BJ (cell line): Measurements from ENCODE around the gene CD163L1. TPM values are rescaled to one million over a fixed set of nuclear protein-coding genes. Genes with fewer than 3 reads are reported as not detected.

ENCODE experiments used
- CTCF ChIA-PET: fragments of 350-600 bp; formaldehyde crosslinking; extraction: SDS; loops from one replicate; lab custom pipeline; 2021; ENCODE audit warnings: antibody characterized with exemption, inconsistent platforms; lab: Yijun Ruan, JAX
- POLR2A ChIA-PET: fragments of 300-600 bp; sonication (Branson Sonifier 250); formaldehyde crosslinking; extraction: SDS; loops from one replicate; lab custom pipeline; 2021; ENCODE audit warnings: antibody characterized with exemption; lab: Charles Lee
- DNase-seq: peaks from one replicate; pipeline ENCODE4 v3.0.0-alpha.2; 2011; ENCODE audit warnings: low read depth
- H3K27me3 ChIP-seq: 2 replicates; pipeline ENCODE4 v1.6.0; 2011; ENCODE audit warnings: low read length; ENCODE audit not compliant: control insufficient read depth, insufficient read depth
- H3K36me3 ChIP-seq: 2 replicates; pipeline ENCODE4 v1.5.1; 2011; ENCODE audit warnings: low read length; ENCODE audit not compliant: control insufficient read depth, insufficient read depth
- H3K4me3 ChIP-seq: 2 replicates; pipeline ENCODE4 v1.5.1; 2011; ENCODE audit warnings: low read depth, mild to moderate bottlenecking, control low read depth, low read length
- polyA plus RNA-seq: library from polyadenylated mRNA; depleted of rRNA; stranded (reverse); fragments of >200 nt; gene quantifications from 2 replicates; pipeline ENCODE4 v1.2.3, GENCODE V29; 2011
- TF ChIP-seq, protein P1 (sequence below): IDR thresholded peaks from 2 replicates; pipeline ENCODE4 v1.5.1; 2011; ENCODE audit warnings: low read depth, mild to moderate bottlenecking, control low read depth, inconsistent platforms, low read length, moderate library complexity; ENCODE audit not compliant: insufficient read depth

CD163L1 gene
- polyA plus RNA-seq, 1 experiment: 1.0 TPM

DNA sequence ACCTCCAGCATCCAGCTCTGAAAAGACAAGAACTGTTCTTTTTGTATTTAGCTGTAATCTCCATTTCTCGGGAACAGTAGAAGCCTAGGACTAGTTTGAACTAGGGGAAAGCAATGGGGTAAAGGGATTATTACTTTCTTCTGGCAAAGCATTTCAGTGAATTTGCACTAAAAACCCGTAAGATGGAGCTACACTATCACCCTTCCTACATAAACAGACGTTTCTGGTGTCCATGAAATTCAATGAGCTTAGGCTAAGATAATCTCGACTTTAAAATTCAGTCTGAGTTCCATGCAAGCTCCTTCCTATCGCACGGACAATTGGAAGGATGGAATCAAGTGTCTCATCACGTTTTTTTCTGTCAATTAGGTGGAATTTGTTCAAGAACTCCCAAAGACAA lies 116.0 kb downstream of the CD163L1 start:
- no peak for DNase-seq
- CTCF ChIA-PET: interaction anchor here (1.2 kb wide), 1 partner anchor 266 kb away, joined by 3 read pairs; no protein-coding TSS in a partner anchor
- TF ChIP-seq, protein P1, sequence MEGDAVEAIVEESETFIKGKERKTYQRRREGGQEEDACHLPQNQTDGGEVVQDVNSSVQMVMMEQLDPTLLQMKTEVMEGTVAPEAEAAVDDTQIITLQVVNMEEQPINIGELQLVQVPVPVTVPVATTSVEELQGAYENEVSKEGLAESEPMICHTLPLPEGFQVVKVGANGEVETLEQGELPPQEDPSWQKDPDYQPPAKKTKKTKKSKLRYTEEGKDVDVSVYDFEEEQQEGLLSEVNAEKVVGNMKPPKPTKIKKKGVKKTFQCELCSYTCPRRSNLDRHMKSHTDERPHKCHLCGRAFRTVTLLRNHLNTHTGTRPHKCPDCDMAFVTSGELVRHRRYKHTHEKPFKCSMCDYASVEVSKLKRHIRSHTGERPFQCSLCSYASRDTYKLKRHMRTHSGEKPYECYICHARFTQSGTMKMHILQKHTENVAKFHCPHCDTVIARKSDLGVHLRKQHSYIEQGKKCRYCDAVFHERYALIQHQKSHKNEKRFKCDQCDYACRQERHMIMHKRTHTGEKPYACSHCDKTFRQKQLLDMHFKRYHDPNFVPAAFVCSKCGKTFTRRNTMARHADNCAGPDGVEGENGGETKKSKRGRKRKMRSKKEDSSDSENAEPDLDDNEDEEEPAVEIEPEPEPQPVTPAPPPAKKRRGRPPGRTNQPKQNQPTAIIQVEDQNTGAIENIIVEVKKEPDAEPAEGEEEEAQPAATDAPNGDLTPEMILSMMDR: no peak

DNA sequence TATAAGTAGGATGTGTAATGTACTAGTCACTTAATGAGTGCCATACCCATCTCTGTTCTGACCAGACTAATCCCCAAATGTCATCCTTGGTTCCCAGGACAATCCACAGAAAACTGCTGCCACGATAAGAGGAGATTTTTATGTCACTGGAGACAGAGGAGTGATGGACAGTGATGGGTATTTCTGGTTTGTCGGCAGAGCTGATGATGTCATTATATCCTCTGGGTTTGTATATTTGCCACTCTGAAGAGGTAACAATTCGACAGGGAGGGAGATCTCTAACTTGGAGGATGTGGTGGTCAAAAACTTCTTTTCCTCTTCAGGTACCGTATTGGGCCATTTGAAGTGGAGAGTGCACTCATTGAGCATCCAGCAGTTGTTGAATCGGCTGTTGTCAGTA lies 119.8 kb downstream of the CD163L1 start:
- Histone ChIP-seq H3K36me3 (no peaks in the 10 kb centered on the region), H3K4me3 (no peak overlapping the region), H3K27me3 (no peaks in the 10 kb centered on the region; the same call in 1 of the 2 replicates)
- ChIA-PET CTCF (no interaction called here), POLR2A (no interaction called here)
- TF ChIP-seq, protein P1: no peak
- DNase-seq: no peak

More for the DNA sequence above, 116.0 kb downstream of the CD163L1 start:
- Histone ChIP-seq H3K4me3 (no peak overlapping the region), H3K36me3 (no peaks in the 10 kb centered on the region), H3K27me3 (no peaks in the 10 kb centered on the region; the same call in 1 of the 2 replicates)
- POLR2A ChIA-PET: interaction anchor here (0.6 kb wide), 1 partner anchor 112 kb away, joined by 3 read pairs; no protein-coding TSS in a partner anchor

DNA sequence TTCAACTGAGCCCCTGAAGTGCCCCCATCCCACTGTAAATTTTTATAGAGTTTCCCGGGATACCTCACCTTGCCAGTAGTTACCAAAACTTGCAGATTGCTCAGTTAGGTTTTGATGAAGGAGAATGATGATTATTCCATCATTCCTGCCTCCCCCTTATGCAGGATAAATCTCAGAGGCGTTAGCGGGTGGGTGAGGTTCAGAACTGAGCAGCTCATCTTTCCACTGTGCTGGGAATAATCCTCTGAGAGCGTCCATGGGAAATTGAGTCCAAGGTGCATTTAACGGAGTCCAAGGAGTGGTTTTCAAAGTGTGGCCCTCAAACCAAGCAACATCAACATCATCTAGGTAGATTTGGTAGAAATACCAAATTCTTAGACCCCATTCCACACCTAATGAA lies 121.4 kb downstream of the CD163L1 start:
- DNase-seq: no peak
- no peak overlapping the region for H3K4me3 ChIP-seq
- ChIA-PET POLR2A (no interaction called here), CTCF (no interaction called here)
- H3K36me3 ChIP-seq: no peaks in the 10 kb centered on the region
- no peaks in the 10 kb centered on the region; the same call in 1 of the 2 replicates for H3K27me3 ChIP-seq
- TF ChIP-seq, protein P1: no peak

DNA sequence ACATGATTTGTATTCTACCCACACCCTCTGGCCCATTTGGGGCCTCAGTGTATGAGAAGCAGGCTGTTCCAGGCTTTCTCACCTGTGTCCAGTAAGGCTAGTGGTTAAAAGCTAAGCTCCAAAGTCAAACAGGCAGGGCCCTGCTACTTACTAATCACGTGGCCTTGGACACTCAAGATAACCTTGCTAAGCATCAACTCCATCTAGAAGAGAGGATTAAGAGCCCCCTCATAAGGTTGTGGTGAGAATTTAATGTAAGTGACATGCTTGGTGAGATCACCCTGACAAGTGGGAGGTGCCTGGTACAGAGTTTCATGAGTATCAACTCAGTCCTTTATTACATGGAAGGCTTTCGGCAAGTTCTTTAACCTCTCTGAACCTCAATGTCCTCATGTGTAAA lies 122.3 kb downstream of the CD163L1 start:
- TF ChIP-seq, protein P1: no peak
- H3K4me3 ChIP-seq: no peak overlapping the region
- DNase-seq: no peak
- no peaks in the 10 kb centered on the region; the same call in 1 of the 2 replicates for H3K27me3 ChIP-seq
- POLR2A ChIA-PET: no interaction called here
- H3K36me3 ChIP-seq: no peaks in the 10 kb centered on the region
- CTCF ChIA-PET: interaction anchor here (0.7 kb wide), 1 partner anchor 316 kb away, joined by 3 read pairs; no protein-coding TSS in a partner anchor

DNA sequence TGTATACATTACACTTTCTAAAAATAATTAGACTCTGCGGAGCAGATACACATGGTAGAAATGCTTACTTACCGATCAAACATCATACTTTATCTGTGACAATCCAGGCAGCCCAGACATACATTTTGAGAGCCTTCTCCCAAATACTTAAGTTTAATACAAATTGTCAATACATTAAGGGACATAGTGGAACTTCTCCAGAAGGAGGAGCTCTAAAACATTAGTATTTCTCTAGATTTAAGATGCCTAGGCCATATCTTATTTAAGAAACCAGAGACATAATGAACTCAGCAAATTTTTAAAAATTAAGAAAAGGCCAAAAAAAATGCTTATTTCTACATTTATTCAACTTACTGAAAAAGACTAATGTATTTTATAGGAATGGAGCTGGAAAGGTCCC lies 124.0 kb downstream of the CD163L1 start:
- Histone ChIP-seq H3K36me3 (no peaks in the 10 kb centered on the region), H3K27me3 (no peaks in the 10 kb centered on the region), H3K4me3 (no peak overlapping the region)
- ChIA-PET CTCF (interaction anchor here (0.7 to 1.1 kb wide), 3 partner anchors 15 to 319 kb away, joined by 3 to 4 read pairs (median 3); no protein-coding TSS in a partner anchor), POLR2A (no interaction called here)
- TF ChIP-seq, protein P1: no peak
- no peak for DNase-seq
